GM15510 (cell line): Measurements from ENCODE around the gene TULP1.

Source experiments
- POLR2A ChIP-seq: IDR thresholded peaks from 3 replicates; pipeline ENCODE4 v1.6.1; 2011; ENCODE audit warnings: borderline replicate concordance; ENCODE audit not compliant: insufficient read length; ENCODE audit errors: extremely low read depth

Gene TULP1

GRCh38 chr6:35512740-35513139, at the start of gene TULP1:
Gene TULP1, minus strand, starts transcription at chr6:35512896. Its CDS starts 38 bp downstream, at chr6:35512858.
- TF ChIP-seq POLR2A, result no peak

GRCh38 chr6:35562060-35562459, 49.4 kb upstream of the TULP1 start:
- TF ChIP-seq POLR2A, result no peak

DNA sequence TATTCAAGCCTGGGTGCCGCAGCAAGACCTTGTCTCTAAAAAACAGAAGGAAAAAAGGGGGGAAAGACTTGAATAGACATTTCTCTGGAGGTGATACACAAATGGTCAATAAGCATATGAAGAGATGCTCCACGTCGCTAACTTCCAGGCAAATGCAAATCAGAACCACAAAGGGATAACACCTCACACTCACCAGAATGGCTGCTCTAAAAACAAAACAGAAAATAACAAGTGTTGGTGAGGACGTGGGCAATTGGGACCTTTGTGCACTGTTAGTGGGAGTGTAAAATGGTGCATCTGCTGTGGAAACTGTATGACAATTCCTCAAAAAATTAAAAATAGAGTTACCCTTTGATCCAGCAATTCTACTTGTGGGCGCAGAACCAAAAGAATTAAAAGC, 48.4 kb upstream of the TULP1 start:
- no peak for TF ChIP-seq POLR2A

DNA sequence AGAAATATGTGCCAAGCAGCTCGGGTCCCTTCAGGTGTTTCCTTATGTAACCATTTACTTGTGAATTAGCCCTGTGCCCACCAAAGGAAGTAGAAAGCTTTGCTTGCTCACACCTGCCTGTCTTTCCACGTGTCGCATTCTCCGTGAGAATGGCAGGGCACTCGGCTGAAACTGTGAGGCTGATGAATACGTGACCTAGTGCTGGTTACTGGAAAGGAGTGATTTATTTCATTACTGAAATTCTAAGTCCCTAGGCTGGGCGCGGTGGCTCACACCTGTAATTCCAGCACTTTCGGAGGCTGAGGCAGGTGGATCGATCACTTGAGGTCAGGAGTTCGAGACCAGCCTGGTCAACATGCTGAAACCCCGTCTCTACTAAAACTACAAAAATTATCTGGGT, 45.9 kb upstream of the TULP1 start:
- no peak for TF ChIP-seq POLR2A

GRCh38 chr6:35557239-35557638, 44.5 kb upstream of the TULP1 start:
- no peak for TF ChIP-seq POLR2A

- TF ChIP-seq POLR2A, result no peak
Observed at GRCh38 chr6:35554811-35555210, 42.1 kb upstream of the TULP1 start.

GRCh38 chr6:35553315-35553714, 40.6 kb upstream of the TULP1 start:
- no peak for TF ChIP-seq POLR2A

DNA sequence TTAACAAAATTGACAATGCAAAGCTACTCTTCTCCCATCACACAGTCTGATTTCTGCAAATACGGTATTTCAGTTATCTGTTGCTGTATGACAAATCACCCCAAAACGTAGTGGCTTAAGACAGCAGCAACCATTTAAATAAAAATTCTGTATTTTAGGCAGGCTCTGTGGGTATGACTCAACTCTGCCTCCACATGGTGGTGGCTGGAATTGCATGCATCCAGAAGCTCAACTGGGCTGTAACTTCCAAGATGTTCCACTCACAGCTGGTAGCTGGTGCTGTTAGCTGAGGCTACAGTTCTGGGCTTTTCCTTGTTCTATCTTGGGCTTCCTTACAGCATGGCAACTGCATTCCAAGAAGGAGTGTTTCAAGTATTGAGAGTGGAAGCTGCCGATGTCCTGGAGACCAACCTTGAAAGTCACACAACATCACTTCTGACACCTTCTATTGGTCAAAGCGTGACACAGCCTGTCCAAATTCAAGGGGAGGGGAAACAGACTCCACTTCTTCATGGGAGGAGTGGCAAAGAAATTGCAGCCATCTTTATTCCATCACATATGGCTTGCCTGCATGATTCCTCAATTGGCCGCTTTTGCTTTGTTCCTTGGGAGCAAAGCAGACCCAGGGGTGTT, 39.7 kb upstream of the TULP1 start:
- no peak for TF ChIP-seq POLR2A

DNA sequence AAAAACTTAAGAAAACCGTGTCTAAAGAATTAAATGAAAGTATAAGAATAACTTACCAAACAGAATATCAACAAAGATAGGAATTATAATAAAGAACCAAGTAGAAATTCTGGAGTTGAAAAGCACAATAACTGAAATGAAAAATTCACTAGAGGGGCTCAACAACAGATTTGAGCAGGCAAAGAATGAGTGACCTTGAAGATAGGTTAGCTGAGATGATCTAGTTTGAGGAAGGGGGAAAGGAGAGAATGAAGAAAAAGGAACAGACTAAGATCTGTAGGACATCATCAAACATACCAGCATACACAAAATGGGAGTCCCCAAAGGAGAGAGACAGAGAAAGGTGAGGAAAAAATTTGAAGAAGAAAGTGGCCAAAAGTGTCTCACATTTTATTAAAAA, 37.7 kb upstream of the TULP1 start:
- TF ChIP-seq POLR2A, result no peak

GRCh38 chr6:35547676-35548075, 35.0 kb upstream of the TULP1 start:
- no peak for TF ChIP-seq POLR2A

DNA sequence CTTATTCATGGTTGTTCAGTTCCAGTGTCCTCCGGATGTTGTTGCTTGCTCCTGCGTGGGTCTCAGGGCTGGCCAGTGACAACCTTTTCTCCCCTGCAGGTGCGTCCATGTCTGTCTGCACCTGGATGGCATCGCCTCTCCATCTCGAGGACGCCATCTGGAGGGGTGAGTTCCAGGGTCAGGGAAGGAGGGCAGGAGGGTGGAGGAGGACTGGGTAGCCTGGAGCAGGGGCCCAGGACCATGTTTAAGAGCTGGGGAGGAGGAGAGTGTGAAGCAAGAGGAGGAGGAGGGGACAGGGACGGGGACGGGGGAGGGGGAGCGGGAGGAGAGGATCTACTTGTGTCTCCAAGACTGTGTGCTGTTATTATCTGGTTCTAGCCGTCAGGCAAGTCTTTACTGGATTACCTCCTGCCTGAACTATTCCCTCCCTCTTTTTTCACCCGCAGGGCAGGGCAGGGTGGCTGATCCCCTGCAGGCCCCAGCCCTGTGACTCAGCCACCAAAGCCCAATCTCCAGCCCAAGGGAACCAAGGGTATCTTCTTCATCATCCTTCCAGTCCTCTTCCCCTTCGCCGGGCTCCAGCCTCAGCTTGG, 32.2 kb upstream of the TULP1 start:
- no peak for TF ChIP-seq POLR2A

GRCh38 chr6:35543459-35544193, 30.9 kb upstream of the TULP1 start:
- TF ChIP-seq POLR2A, result no peak

GRCh38 chr6:35541836-35542235, 29.1 kb upstream of the TULP1 start:
- no peak for TF ChIP-seq POLR2A

DNA sequence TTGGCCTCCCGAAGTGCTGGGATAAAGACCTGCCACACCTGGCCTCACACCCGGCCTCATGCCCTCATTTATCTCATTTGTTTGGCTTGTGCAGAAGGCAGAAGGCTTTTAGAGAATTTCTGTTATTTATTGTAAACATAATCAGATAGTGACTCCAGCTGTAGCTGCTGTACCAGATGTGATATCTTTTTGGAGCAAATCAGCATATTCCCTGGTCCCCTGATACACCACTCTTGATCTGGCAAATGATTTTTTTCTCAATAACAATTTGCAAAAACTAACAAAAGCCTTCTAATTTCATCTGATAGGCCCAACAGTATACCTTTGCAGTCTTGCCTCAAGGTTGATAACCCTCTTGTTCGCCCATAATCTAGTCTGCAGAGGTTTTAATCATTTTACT, 26.5 kb upstream of the TULP1 start:
- TF ChIP-seq POLR2A, result no peak

GRCh38 chr6:35534407-35535170, 21.9 kb upstream of the TULP1 start:
- TF ChIP-seq POLR2A, result no peak
